Peyer's patch (tissue), 4 donors: ENCODE measurements around the gene TIPIN. TPM values are rescaled to one million over a fixed set of nuclear protein-coding genes. Genes with fewer than 3 reads are reported as not detected.
"Not testable (repeated sequence)": the region's sequence is repeated elsewhere in the genome, so short reads cannot be mapped to it uniquely, and the experiment has no call there.

ENCODE experiments used
- DNase-seq, 3 donors: peaks; one replicate each; pipeline ENCODE4 v3.0.0-alpha.2; 2017 to 2019
- H3K27ac ChIP-seq, 4 donors: fragments of 200-600 bp; sonication (generic); one replicate each; pipeline ENCODE4 v1.5.1; 2016 to 2019
- H3K27me3 ChIP-seq, 2 donors: fragments of 200-600 bp; sonication (generic); one replicate each; pipeline ENCODE4 v1.5.1; 2019
- H3K36me3 ChIP-seq, 3 donors: fragments of 200-600 bp; sonication (generic); one replicate each; pipeline ENCODE4 v1.5.1; 2016 to 2019
- H3K4me1 ChIP-seq, 4 donors: fragments of 200-600 bp; sonication (generic); one replicate each; pipeline ENCODE4 v1.5.1; 2016 to 2019
- H3K4me3 ChIP-seq, 4 donors: fragments of 200-600 bp; sonication (generic); 1 replicate in 3 of 4; 2 replicates in 1 of 4; pipeline ENCODE4 v1.5.1; 2016 to 2019; ENCODE audit warnings: mild to moderate bottlenecking in 1 of 4
- H3K9me3 ChIP-seq, 4 donors: fragments of 200-600 bp; sonication (generic); one replicate each; pipeline ENCODE4 v1.5.1; 2016 to 2019; ENCODE audit warnings: mild to moderate bottlenecking in 1 of 4
- CTCF ChIP-seq, 6 experiments: fragments of 450-650 bp in 4 of 6; fragments of 200-600 bp in 2 of 6; sonication (generic) in 1 of 6; IDR thresholded peaks; one replicate each; pipeline ENCODE4 v1.5.1; 2017 to 2019; ENCODE audit warnings: antibody characterized with exemption in 6 of 6, mild to moderate bottlenecking in 3 of 6, moderate library complexity in 1 of 6
- POLR2A ChIP-seq, 2 donors: fragments of 450-650 bp; IDR thresholded peaks; one replicate each; pipeline ENCODE4 v1.5.1; 2017; ENCODE audit warnings: antibody characterized with exemption in 2 of 2, mild to moderate bottlenecking in 2 of 2, moderate library complexity in 2 of 2
- total RNA-seq, 4 donors: library from RNA; depleted of rRNA; stranded (reverse); fragments of >200 nt; gene quantifications; one replicate each; pipeline ENCODE4 v1.1.0, GENCODE V29; 2016

TIPIN gene
- total RNA-seq, 4 donors from 2014 or later = 2.6 to 10.6 (median 6.8) TPM

- TF ChIP-seq POLR2A (IDR thresholded peaks at IDR 0.05) (no peak), CTCF (IDR thresholded peaks at IDR 0.05) (no peak)
- Histone ChIP-seq H3K4me1 (peaks cover 0 to 3% (median 0%) of the 10 kb centered on the region in 4 donors), H3K27me3 (no peaks in the 10 kb centered on the region), H3K27ac (no peak overlapping the region), H3K36me3 (no peaks in the 10 kb centered on the region), H3K4me3 (no peak overlapping the region), H3K9me3 (no peaks in the 10 kb centered on the region)
- no peak for DNase-seq
These were observed 17.7 kb upstream of the TIPIN start for GRCh38 chr15:66374179-66374578.

GRCh38 chr15:66369773-66370651, 13.5 kb upstream of the TIPIN start:
- Histone ChIP-seq H3K27me3 (no peaks in the 10 kb centered on the region), H3K9me3 (no peaks in the 10 kb centered on the region), H3K36me3 (no peaks in the 10 kb centered on the region), H3K27ac (peak overlapping the region; percentile 36 to 68 (median 52)), H3K4me1 (peaks cover 0 to 3% (median 0%) of the 10 kb centered on the region in 4 donors), H3K4me3 (peak overlapping the region in 3 of 4 donors; percentile 27 to 45 (median 43))
- TF ChIP-seq POLR2A (IDR thresholded peaks at IDR 0.05) (no peak), CTCF (IDR thresholded peaks at IDR 0.05) (no peak)
- no peak for DNase-seq

GRCh38 chr15:66364944-66365528, 8.6 kb upstream of the TIPIN start:
- H3K4me1 ChIP-seq = no peaks in the 10 kb centered on the region
- H3K27me3 ChIP-seq = no peaks in the 10 kb centered on the region
- no peak for DNase-seq
- H3K4me3 ChIP-seq = no peak overlapping the region
- TF ChIP-seq POLR2A (IDR thresholded peaks at IDR 0.05) (no peak), CTCF (IDR thresholded peaks at IDR 0.05) (no peak)
- H3K9me3 ChIP-seq = no peaks in the 10 kb centered on the region
- H3K36me3 ChIP-seq = no peaks in the 10 kb centered on the region
- H3K27ac ChIP-seq = no peak overlapping the region

GRCh38 chr15:66362776-66363175, 6.3 kb upstream of the TIPIN start:
- H3K9me3 ChIP-seq = no peaks in the 10 kb centered on the region
- DNase-seq = no peak
- no peaks in the 10 kb centered on the region for H3K36me3 ChIP-seq
- no peak overlapping the region for H3K27ac ChIP-seq
- TF ChIP-seq CTCF (IDR thresholded peaks at IDR 0.05) = no peak
- no peak for TF ChIP-seq POLR2A (IDR thresholded peaks at IDR 0.05)
- H3K4me3 ChIP-seq = no peak overlapping the region
- no peaks in the 10 kb centered on the region for H3K27me3 ChIP-seq
- no peaks in the 10 kb centered on the region for H3K4me1 ChIP-seq

GRCh38 chr15:66361745-66362460, 5.4 kb upstream of the TIPIN start:
- not testable (repeated sequence) for H3K4me1 ChIP-seq, H3K27ac ChIP-seq, H3K9me3 ChIP-seq, H3K36me3 ChIP-seq, DNase-seq, H3K27me3 ChIP-seq, H3K4me3 ChIP-seq

GRCh38 chr15:66359740-66360139, 3.3 kb upstream of the TIPIN start:
- no peaks in the 10 kb centered on the region for H3K27me3 ChIP-seq
- no peak overlapping the region for H3K4me3 ChIP-seq
- peak in 1 of 3 donors; percentile 57 for DNase-seq
- peak overlapping the region in 2 of 4 donors; percentile 4 to 70 for H3K27ac ChIP-seq
- no peaks in the 10 kb centered on the region for H3K4me1 ChIP-seq
- no peaks in the 10 kb centered on the region for H3K36me3 ChIP-seq
- TF ChIP-seq CTCF (IDR thresholded peaks at IDR 0.05) (no peak), POLR2A (IDR thresholded peaks at IDR 0.05) (no peak)
- no peaks in the 10 kb centered on the region for H3K9me3 ChIP-seq
